Endometrium (tissue), 2 donors: ENCODE results near the gene MYO3B.
"Not testable (repeated sequence)": the region's sequence is repeated elsewhere in the genome, so short reads cannot be mapped to it uniquely, and the experiment has no call there.

Experiments used
- FAIRE-seq: peaks from 2 replicates; lab custom pipeline; 2012; peaks lifted over from hg19 to GRCh38; lab: Jason Lieb, UNC
- donor health status: control.
- donor health status: control.

MYO3B gene

DNA sequence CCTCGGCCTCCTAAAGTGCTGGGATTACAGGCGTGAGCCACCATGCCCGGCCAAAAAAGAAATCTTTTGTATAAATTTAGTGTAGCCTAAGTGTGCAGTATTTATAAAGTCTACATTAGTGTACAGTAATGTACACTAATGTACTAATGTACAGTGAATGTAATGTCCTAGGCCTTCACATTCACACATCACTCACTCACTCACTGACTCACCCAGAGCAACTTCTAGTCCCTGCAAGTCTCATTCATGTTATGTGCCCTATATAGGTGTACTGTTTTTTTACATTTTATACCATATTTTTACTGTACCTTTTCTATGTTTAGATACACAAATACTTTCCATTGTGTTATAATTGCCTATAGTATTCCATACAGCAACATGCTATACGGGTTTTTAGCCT lies 254.9 kb downstream of the MYO3B start:
- FAIRE-seq, result no peak

DNA sequence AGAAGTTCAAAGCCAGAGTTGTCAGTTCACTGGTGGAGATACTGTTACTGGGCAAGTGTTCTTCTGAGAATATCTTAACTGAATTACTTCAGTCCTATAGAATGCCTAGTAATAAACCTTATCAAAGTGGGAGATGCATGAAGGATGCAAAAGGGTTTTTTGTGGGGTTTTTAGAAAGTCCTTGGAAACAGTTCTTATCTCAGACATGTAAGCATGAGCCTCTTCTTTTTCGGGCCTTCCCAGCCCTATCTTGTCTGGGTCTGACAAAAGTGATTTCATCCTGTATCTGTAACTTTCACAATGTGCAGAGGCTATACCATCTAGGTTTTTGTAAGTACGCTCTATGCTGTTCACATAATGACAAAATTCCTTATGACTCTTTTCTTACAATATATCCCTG lies 255.5 kb downstream of the MYO3B start:
- FAIRE-seq, result no peak

DNA sequence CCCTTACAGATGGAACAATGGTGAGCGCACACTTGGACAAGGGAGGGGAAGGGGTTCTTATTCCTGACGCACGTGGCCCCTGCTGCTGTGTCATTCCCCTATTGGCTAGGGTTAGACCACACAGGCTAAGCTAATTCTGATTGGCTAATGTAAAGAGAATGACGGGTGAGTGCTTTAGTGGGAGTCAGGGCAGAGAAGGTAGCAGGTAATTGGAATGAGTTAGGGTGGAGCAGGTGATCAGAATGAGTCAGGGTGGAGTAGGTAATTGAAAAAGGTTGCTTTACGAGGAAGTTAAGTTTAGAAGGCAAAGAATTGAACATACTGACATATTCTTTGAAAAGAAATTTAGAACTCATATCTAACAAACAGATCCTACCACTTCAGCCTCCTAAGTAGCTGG lies 256.4 kb downstream of the MYO3B start:
- not testable (repeated sequence) for FAIRE-seq

DNA sequence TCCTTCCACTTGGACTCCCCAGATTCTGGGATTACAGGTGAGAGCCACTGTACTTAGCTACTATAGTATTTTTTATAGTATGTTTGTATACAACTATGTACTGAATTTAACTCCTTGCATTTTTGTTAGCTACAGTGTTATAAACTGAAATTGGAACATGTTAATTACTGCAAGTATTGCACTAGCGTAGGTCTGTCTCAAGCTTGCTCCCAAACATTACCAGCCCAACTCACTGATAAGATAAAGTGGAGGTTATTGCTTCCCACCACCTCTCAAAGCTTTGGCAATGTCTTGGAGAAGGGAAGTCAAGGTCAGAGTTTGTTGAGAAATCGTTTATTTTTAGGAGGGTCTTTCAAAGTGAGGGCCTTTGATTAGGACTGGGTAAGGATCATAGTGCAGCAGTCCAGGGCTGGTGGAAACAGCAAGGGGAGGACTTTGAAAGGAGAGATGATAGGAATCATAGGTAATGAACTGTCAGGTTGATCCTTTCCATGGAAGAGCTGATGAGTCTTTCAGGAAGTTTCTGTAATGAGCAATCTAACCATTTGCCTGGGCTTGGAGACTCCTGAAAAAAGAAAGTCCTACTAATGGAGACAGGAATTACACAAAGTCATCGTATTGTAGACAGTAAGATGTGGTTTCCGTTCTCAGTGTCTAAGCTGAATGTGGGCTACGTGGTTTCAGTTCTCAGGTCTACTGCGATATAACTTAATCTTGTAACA lies 257.1 kb downstream of the MYO3B start:
- no peak for FAIRE-seq

DNA sequence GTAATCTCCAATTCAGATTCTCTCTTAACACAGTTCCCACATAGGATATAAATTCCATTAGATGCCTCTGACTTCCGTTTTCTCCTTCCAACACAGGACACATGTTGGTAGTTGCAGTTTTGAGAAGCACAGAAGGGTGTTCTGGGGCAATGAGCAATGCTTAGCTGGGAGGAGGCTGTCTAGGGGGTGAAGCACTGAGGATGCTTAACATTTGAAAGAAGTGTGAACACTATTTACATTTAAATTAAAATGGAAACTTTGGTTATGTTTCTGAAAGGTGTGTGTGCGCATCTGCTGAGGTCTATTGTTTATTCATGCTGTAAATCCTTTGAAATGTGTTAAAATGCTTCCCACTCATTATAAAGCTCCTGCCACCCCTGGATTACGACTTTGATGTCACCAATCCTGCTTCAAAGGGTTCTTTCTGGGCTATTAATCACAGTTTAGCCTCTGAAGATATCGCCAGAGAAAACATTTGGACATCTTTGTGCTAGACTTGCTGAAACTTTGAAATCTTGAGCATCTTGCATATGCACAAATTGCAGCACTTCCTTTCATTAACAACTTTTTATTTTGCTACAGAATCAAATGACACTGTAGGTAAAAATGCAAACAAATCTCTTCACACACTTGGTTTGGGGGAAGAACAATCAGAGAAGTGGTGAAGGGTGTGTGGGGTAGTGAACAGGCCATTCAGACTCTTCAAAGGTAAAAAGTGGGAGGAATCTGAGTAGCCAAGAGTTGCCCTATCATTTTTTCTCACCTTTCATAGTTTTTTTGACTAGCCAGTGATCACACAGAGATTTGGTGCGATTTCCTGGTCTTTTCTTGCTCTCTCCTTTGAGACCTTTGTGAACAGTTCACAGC lies 258.4 kb downstream of the MYO3B start:
- FAIRE-seq, result no peak

DNA sequence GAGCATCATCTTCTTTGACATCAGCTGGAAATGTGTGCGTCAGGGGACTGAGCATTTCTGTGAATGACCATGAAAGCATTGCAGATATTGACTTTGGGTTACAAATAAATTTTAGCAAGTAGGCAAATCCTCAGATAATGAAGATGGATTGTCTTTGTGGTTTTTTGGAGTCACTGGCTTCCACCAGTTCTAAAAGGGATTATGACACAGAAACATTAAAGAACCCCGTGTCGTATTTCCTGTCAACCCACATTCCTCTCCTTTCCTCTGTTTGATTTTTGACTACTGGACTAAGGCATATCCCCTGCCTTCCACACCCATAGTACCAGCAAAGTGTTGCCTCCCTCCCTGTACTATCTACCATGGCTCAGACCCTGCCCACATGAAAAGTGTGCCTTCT lies 268.1 kb downstream of the MYO3B start:
- FAIRE-seq, result no peak

DNA sequence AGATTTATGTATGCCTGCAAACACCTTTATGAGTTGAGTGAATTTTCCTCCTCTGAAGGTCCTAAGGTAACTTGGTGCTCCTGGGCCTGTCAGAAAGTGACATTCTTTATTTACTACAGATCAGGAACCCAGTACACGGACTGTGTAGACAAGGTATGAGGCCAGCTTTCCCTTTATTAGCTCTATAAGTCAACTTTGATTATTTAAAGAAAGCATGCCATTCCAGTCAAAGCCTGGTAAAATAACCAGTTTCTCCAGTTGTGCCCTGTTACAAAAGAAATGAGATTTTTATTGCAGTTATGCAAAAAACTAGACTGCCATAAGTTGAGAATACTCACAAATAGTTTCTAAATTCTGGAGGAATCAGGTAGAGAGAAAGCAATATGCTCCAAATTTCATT lies 271.1 kb downstream of the MYO3B start:
- FAIRE-seq, result no peak

DNA sequence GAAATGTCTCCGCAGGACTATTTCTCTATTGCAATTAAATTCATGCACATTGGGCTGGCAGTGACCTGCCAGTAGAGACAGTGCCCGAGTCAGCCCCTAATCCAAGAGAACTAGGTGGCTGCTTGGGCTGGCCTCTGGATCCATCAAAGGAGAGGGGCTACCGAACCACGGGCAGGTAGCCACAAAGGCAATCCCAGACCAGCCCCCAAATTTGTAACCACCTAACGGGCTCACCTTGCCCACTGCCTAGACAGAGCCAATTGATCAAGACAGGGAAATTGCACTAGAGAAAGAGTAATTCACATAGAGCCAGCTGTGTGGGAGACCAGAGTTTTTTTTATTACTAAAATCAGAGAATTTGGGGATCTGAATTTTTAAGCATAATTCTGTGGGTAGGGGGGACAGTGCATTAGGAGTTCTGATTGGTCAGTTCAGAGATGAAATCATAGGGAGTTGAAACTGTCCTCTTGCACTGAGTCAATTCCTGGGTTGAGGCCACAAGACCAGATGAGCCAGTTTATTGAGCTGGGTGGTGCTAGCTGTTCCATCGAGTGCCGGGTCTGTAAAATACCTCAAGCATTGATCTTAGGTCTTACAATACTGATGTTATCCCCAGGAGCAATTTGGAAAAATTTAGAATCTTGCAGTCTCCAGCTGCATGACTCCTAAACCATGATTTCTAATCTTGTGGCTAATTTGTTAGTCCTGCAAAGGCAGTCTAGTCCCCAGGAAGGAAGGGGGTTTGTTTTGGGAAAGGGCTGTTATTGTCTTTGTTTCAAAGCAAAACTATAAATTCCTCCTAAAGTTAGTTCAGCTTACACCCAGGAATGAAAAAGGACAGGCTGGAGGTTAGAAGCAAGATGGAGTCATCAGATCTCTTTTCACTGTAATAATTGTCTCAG lies 276.8 kb downstream of the MYO3B start:
- FAIRE-seq, result peak; percentile 29

DNA sequence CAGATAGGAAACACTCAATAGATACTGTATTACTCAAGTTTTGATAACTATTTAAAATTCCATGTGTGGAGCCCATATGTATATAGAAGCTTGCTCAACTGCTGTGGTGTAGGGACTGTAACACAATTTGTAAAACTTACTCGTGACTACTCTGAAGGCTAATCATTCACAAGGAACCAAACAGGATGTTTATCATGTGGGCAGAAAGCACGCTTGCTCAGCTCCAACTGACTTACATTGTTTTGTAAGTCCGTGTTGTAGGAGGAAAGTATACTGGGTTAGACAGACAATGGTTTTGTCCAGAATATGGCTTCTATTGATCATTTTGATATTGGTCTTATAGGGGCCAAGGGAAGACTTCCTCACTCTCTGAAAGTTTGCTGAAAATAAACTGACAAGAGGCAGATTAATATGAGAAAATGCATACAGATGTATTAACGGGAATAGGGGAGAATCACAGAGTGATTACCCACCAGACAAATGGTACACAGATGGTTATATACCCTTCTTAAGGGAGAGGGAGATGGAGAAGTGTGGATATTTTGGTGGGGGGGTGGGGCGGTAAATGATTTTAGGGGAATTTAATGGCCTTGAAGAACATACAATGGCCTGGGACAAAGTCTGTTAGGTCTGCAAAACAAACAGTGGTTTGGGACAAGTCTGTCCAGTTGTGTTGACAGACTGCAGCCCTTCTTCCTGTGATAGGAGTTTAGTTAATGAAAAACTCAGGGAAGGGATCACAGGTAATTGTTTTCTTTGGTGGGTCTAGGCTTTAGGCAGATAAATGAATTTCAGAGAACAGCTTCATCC lies 277.9 kb downstream of the MYO3B start:
- no peak for FAIRE-seq

DNA sequence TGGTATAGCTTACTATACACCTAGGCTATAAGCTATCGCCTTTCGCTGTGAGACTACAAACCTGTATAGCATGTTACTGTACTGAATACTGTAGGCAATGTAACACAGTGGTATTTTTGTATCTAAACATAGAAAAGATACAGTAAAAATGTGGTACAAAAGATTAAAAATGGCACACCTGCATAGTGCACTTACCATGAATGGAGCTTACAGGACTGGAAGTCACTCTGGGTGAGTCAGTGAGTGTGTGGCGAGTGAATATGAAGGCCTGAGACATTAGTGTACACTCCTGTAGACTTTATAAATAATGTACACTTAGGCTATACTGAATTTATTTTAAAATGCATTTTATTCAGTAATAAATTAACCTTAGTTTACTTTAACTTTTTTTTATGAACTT lies 279.0 kb downstream of the MYO3B start:
- FAIRE-seq, result no peak

DNA sequence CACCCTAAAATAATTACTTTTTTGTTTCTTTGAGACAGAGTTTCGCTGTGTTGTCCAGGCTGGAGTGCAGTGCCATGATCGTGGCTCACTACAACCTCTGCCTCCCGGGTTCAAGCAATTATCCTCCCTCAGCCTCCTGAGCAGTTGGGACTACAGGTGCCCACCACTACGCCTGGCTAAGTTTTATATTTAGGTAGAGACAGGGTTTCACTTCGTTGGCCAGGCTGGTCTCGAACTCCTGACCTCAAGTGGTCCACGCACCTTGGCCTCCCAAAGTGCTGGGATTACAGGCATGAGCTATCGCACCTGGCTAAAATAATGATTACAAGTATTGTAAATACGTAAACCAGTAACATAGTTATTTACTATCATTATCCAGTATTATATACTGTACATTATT lies 279.8 kb downstream of the MYO3B start:
- no peak for FAIRE-seq

DNA sequence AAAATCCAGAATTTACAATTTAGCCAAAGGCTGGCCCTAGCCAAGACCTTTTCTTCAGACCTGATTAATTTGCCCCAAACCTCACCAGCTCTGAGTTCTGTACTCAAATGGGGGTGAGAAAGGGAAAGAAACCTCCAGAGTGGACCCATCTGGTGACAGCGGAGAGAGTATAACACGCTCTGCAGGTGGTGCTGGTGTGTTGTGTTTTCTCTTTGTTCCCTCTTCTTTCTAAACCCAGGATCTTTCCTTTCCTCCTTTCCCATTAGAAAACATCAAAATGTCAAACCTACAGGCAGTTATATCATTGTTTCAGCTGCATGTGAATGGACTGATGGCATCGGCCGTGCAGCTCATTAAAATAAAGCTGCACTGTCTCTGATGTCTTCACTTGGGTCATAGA lies 283.9 kb downstream of the MYO3B start:
- no peak for FAIRE-seq

DNA sequence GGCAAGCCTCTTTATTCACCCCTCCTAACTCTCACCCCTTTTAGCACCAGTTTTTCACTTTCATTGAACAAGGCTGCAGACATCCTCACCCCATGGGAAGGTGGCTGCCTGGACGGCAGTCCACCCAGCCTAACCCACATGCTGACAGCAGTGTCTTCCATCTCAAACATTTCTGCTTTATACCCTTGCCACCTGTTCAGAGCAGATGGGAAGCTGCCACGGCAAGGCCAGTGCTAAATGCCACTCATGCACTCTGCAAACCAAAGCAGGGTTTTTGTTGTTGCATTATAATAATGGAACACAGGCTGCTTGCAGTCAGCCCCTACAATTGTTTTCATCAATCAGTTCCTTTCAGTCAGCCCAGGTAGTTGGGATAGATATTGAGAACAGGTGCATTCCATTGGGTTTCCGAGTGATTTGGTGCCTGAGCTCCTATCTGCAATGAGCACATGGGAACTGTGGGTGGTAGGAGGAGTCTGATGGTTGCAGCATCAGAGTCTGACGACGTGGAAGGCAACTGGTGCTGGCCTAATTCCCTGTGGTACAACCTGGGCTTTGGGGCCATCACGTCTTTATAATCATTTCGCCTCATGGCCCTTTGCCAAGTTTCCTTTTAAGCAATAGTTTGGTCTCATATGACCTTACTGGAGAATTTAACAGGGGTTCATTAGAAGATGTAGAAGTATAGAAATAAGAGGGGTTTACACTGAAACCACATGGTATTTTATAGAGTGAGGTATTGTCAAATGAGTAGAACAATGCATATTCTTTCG lies 284.7 kb downstream of the MYO3B start:
- no peak for FAIRE-seq

DNA sequence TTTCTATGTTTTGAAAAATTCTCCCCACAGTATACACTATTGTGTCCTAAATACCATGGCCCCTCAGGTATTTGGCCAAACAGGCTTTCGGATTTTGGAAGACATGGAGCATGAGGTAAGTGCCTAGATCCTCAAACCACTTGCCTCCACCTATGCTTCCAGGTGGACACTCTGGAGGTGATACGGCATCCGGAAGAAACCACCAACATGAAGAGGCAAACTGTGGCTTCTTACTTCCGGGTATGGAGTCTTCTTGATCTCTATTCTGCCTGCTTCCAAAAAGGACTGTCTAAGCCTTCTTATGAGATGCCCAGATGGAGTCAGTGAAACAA lies 285.2 kb downstream of the MYO3B start:
- FAIRE-seq, result no peak

DNA sequence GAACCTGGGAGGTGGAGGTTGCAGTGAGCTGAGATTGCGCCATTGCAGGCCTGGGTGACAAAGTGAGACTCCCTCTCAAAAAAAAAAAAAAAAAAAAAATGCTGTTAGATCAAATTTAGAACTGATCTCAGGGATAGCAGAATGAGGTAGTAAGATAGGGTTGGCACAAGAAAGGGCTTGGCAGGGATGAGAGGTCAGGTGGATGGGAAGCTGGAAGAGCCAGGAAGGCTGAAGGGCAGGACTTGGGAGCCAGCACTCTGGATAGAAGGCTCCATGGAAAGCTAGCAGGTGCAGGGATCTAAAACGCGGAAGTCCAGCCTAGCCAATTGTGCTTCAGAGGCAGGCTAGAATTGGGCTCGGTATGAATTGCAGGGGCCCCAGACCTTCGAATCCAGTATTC lies 286.3 kb downstream of the MYO3B start:
- FAIRE-seq, result no peak

DNA sequence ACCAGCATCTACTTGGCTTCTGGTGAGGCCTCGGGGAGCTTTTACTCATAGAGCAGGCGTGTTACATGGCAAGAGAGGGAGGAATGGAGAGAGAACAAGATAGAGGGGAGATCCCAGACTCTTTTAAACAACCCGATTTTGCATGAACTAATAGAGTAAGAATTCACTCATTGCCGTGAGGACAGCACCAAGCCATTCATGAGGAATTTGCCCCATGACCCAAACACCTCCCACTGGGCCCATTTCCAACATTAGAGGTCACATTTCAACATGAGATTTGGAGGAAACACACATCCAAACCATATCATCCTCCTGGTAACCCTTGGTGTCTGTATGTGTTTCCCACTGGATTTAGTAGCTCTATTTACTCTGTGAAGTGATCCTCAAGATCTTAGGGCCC lies 287.3 kb downstream of the MYO3B start:
- no peak for FAIRE-seq

DNA sequence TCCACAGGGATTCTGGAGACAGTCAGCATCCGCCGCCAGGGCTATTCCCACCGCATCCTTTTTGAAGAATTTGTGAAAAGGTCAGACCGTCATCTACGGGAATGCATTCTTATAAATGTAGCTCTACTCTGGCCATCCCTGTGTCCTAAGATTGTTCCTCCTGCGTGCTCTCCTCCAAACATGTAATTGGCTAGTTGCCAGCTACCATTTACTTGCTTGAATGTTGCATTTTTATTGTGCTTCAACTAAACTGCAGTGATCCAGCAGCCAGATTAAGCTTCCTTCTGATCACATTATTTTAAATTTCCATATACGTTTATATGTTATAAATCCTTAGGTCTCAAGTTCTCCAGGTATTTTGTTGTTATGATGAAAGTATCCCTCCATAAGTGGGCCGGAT lies 288.7 kb downstream of the MYO3B start:
- FAIRE-seq, result no peak

DNA sequence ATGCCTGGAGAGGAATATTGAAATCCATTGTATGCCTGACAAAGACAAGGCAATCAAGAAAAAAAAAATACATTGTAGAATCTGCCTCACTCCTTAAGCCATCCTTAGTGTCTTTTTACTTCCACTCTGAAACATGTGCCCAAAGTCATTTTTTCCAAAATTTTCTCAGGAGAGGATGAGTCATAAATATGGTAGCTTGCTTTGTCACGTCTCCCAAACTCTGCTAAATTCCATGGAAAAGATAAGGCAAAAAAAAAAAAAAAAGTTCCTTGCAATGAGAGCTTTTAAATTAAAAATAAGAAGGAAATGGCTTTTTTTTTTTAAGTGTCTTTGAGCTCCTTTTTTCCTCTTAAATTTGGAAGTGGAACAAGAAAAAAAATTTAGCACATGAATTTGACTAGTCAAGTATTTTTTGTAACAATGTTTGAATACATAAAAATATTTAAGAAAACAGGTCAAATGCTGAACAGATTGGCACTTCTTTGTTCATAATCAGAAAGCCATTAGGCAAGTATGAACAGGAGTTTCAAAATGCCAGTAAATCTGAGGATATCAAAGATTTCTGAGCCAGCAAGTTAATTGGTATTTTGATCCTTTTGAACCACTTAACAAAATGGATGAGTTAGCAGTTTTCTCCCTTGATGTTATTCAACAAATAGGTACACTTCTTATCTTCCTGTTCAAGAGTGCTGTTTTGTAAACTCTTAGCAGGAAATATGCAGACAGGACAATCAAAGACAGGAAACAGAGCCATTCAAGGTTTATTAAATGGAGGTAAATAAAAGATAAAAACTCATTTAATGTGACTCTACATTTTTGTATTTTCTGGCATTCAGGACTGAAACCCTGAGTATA lies 289.8 kb downstream of the MYO3B start:
- peak; percentile 15 for FAIRE-seq

DNA sequence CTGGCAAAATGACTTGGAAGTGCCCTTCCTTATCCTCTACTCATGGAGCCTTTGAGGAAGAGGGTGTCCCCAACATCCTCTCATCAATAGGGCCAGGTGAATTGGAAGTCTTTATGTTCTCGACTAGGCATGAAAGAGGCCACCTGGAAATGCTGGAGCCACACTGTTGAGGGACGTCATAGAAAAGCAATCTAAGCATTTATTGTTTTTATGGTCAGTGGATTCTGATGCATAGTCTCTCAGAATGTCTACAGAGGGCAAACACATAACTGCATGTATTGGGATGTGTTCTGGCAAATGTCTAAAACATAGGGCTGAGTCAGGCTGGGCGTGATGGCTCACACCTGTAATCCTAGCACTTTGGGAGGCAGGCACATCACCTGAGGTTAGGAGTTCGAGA lies 290.6 kb downstream of the MYO3B start:
- no peak for FAIRE-seq

DNA sequence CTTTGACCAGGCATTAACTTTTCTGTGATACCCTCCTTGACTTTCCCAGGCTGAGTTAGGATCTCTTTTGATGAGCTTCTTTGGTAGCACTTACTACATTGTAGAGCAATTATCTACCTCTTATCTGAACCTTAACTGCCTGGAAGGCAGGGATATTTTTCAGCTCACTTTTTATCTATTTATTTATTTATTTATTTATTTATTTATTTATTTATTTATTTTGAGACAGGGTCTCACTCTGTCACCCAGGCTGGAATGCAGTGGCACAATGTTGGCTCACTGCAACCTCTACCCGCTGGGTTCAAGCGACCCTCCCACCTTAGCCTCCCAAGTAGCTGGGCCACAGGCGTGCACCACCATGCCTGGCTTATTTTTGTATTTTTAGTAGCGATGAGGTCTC lies 294.6 kb downstream of the MYO3B start:
- not testable (repeated sequence) for FAIRE-seq
